CD4-positive, alpha-beta T cell treated with Interleukin-4 for 1 hour (primary cell): ENCODE measurements around the gene NUP50.
A peak's percentile ranks its signal among the peaks of the same experiment; 100 is the strongest.

Source experiments
- DNase-seq, 2 donors: peaks; one replicate each; pipeline ENCODE4 v3.0.0-alpha.2; 2020 to 2022

The NUP50 gene

GRCh38 chr22:45233827-45234226, 70.1 kb downstream of the NUP50 start:
- no peak for DNase-seq

- DNase-seq: peak in 1 of 2 donors; percentile 59
Observed at GRCh38 chr22:45235101-45235777, 71.5 kb downstream of the NUP50 start.

GRCh38 chr22:45235851-45236342, 72.2 kb downstream of the NUP50 start:
- no peak for DNase-seq

DNA sequence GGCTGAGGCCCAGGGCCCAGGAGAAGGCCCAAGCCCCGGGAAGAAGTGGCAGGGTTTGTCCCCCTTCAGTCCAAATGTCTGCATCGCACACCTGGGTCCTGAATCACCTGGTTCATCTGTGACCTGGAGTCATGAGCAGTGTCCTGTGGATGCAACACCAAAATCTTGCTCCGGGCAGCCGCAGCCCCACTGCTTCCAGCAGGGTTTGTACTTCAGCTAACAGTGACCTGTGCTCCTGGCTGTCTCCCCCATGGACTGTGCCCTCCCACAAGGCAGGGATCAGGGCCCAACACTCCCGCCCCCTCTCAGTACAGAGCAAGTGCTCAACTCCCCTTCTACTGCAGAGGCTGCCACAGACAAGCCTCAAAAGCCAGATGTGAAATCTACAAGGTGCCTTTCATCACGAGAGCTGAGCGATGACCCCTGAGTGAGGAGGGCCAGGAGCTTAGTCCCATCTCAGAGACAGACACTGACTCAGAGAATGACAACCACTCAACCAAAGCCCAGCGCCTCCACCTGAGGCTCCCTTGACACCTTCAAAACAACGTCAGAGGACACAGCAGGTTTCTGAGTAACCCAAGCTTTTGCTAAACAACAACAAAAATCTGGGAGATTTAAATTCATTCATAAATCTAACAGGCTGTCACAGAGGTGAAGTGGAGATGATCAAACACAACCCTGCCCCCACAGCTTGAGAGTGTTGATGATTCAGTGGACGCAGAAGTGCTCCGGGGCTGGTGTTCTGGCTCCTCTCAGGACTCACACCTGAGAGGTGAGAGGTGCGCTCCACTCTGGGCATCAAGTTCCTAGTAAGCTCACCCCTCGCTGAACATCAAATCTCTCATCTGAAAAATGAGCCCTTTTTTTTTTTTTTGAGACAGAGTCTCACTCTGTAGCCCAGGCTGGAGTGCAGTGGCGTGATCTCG, 73.6 kb downstream of the NUP50 start:
- no peak for DNase-seq
